Prostate gland (tissue), 2 donors: ENCODE data around the gene C18orf54. TPM values are rescaled to one million over a fixed set of nuclear protein-coding genes. Genes with fewer than 3 reads are reported as not detected.

Experiments
- DNase-seq: peaks from one replicate; pipeline ENCODE4 v3.0.0-alpha.2; 2019; ENCODE audit warnings: low spot score
- H3K27ac ChIP-seq, 2 donors: fragments of 200-600 bp; sonication (generic); 2 replicates each; pipeline ENCODE4 v1.5.1; 2017 to 2019
- H3K27me3 ChIP-seq: fragments of 200-600 bp; sonication (generic); replicated peaks from 2 replicates; pipeline ENCODE4 v1.5.1; 2019; ENCODE audit not compliant: insufficient read depth
- H3K36me3 ChIP-seq, 2 donors: fragments of 200-600 bp; sonication (generic); 1 replicate in 1 of 2; 2 replicates in 1 of 2; pipeline versions ENCODE4 v1.5.1 to v1.8.1; 2017 to 2019
- H3K4me1 ChIP-seq: fragments of 200-600 bp; sonication (generic); replicated peaks from 2 replicates; pipeline ENCODE4 v1.5.1; 2019
- H3K4me3 ChIP-seq, 2 donors: fragments of 200-600 bp; sonication (generic); 2 replicates each; pipeline ENCODE4 v1.5.1; 2017 to 2019
- H3K9me3 ChIP-seq: fragments of 200-600 bp; sonication (generic); 2 replicates; pipeline ENCODE4 v1.5.1; 2017
- CTCF ChIP-seq, 4 experiments: fragments of 200-600 bp in 2 of 4; fragments of 450-650 bp in 2 of 4; sonication (generic) in 2 of 4; IDR thresholded peaks; 1 replicate in 3 of 4; 2 replicates in 1 of 4; pipeline ENCODE4 v1.5.1; 2016 to 2019; ENCODE audit warnings: antibody characterized with exemption in 4 of 4, mild to moderate bottlenecking in 2 of 4, moderate library complexity in 2 of 4
- POLR2A ChIP-seq: fragments of 450-650 bp; IDR thresholded peaks from one replicate; pipeline ENCODE4 v1.6.1; 2016; ENCODE audit warnings: antibody characterized with exemption, mild to moderate bottlenecking
- POLR2AphosphoS5 ChIP-seq: sonication (generic); formaldehyde crosslinking; IDR thresholded peaks from one replicate; pipeline ENCODE4 v1.6.1; 2017; ENCODE audit warnings: antibody characterized with exemption
- WGBS: methylation state at CpG from one replicate; pipeline ENCODE4 v1.1.5; 2018; 5-methylcytosine and 5-hydroxymethylcytosine counted together
- intact Hi-C: fragments of 100-400 bp; cut with DNase I; formaldehyde crosslinking; loops from one replicate; pipeline ENCODE4 v1.14.2; 2022
- total RNA-seq, 2 donors: library from RNA; depleted of rRNA; stranded (reverse); fragments of >200 nt; gene quantifications; one replicate each; pipeline ENCODE4 v1.1.0, GENCODE V29; 2016

The C18orf54 gene
- total RNA-seq, 2 donors from 2014 or later: 1.3 to 5.6 TPM

- Histone ChIP-seq H3K27ac (no peak overlapping the region), H3K9me3 (no peaks in the 10 kb centered on the region), H3K4me1 (no peaks in the 10 kb centered on the region), H3K4me3 (no peak overlapping the region), H3K36me3 (no peaks in the 10 kb centered on the region), H3K27me3 (no peaks in the 10 kb centered on the region)
- intact Hi-C loops: no loop called here
- WGBS: 71% methylated on average over 4 of the region's 4 CpGs
- DNase-seq: no peak
- TF ChIP-seq CTCF (IDR thresholded peaks at IDR 0.05): no peak
Observed at GRCh38 chr18:54327818-54328217, 29.9 kb upstream of the C18orf54 start.

- TF ChIP-seq POLR2A (no peak), CTCF (IDR thresholded peaks at IDR 0.05) (no peak), POLR2AphosphoS5 (no peak)
- Histone ChIP-seq H3K36me3 (no peaks in the 10 kb centered on the region), H3K27me3 (no peaks in the 10 kb centered on the region), H3K27ac (no peak overlapping the region), H3K4me3 (no peak overlapping the region), H3K4me1 (no peaks in the 10 kb centered on the region), H3K9me3 (no peaks in the 10 kb centered on the region)
- intact Hi-C loops: no loop called here
- no peak for DNase-seq
Observed at GRCh38 chr18:54329787-54330186, 27.9 kb upstream of the C18orf54 start.

GRCh38 chr18:54330768-54331548 lies 26.7 kb upstream of the C18orf54 start:
- Histone ChIP-seq H3K4me3 (no peak overlapping the region), H3K9me3 (no peaks in the 10 kb centered on the region), H3K36me3 (no peaks in the 10 kb centered on the region), H3K4me1 (no peaks in the 10 kb centered on the region), H3K27ac (no peak overlapping the region), H3K27me3 (no peaks in the 10 kb centered on the region)
- 70% methylated on average over 6 of the region's 6 CpGs for WGBS
- intact Hi-C loops: no loop called here
- DNase-seq: no peak
- TF ChIP-seq CTCF (IDR thresholded peaks at IDR 0.05) (no peak), POLR2AphosphoS5 (no peak), POLR2A (no peak)

- Histone ChIP-seq H3K27ac (no peak overlapping the region), H3K4me3 (no peak overlapping the region), H3K4me1 (no peaks in the 10 kb centered on the region), H3K27me3 (no peaks in the 10 kb centered on the region), H3K9me3 (no peaks in the 10 kb centered on the region), H3K36me3 (no peaks in the 10 kb centered on the region)
- TF ChIP-seq POLR2AphosphoS5: no peak
- TF ChIP-seq POLR2A: no peak
- no peak for TF ChIP-seq CTCF (IDR thresholded peaks at IDR 0.05)
- intact Hi-C loops: no loop called here
- no peak for DNase-seq
- 89% methylated on average over 2 of the region's 2 CpGs for WGBS
Observed at GRCh38 chr18:54335638-54336173, 22.0 kb upstream of the C18orf54 start.

GRCh38 chr18:54338230-54338629 lies 19.5 kb upstream of the C18orf54 start:
- Histone ChIP-seq H3K9me3 (no peaks in the 10 kb centered on the region), H3K4me1 (no peaks in the 10 kb centered on the region), H3K36me3 (no peaks in the 10 kb centered on the region), H3K27ac (no peak overlapping the region), H3K4me3 (no peak overlapping the region), H3K27me3 (no peaks in the 10 kb centered on the region)
- intact Hi-C loops: no loop called here
- TF ChIP-seq POLR2A (no peak), CTCF (IDR thresholded peaks at IDR 0.05) (no peak), POLR2AphosphoS5 (no peak)
- 97% methylated on average over 4 of the region's 4 CpGs for WGBS
- DNase-seq: no peak
